H1 (cell line): ENCODE measurements around the gene HOXC5.

Experiments used
- CREB1 ChIP-seq: IDR thresholded peaks from 2 replicates; pipeline ENCODE4 v1.6.1; 2012; ENCODE audit warnings: inconsistent platforms
- CTCF ChIP-seq, 3 experiments: IDR thresholded peaks; 1 replicate in 2 of 3; 2 replicates in 1 of 3; pipeline versions ENCODE4 v1.5.1 to v1.6.1; 2011; ENCODE audit warnings: low read length in 3 of 3, mild to moderate bottlenecking in 3 of 3, inconsistent platforms in 2 of 3, low read depth in 1 of 3, moderate library complexity in 1 of 3; ENCODE audit not compliant: insufficient read depth in 1 of 3; ENCODE audit errors: control extremely low read depth in 1 of 3
- EP300 ChIP-seq, 2 experiments: IDR thresholded peaks; 1 replicate in 1 of 2; 2 replicates in 1 of 2; pipeline ENCODE4 v1.6.1; 2011 to 2012; ENCODE audit warnings: low read depth in 2 of 2, low read length in 2 of 2, mild to moderate bottlenecking in 2 of 2, borderline replicate concordance in 1 of 2, inconsistent platforms in 1 of 2, moderate library complexity in 1 of 2
- EZH2 ChIP-seq: fragments of 200-600 bp; sonication (generic); IDR thresholded peaks from 2 replicates; pipeline ENCODE4 v1.7.1; 2012; ENCODE audit warnings: low read depth, mild to moderate bottlenecking, moderate library complexity, low read length, inconsistent platforms; ENCODE audit not compliant: severe bottlenecking
- JUND ChIP-seq: IDR thresholded peaks from 2 replicates; pipeline ENCODE4 v1.6.1; 2011; ENCODE audit warnings: mild to moderate bottlenecking, improper control_type of control experiment, low read length
- POLR2A ChIP-seq, 2 experiments: IDR thresholded peaks; 1 replicate in 1 of 2; 2 replicates in 1 of 2; pipeline ENCODE4 v1.6.1; 2011; ENCODE audit warnings: low read depth in 2 of 2, low read length in 2 of 2, mild to moderate bottlenecking in 2 of 2; ENCODE audit errors: control extremely low read depth in 1 of 2
- RAD21 ChIP-seq, 2 experiments: IDR thresholded peaks in 1 of 2; conservative IDR thresholded peaks in 1 of 2; 2 replicates each; pipeline ENCODE4 v1.6.1; 2011; ENCODE audit warnings: low read depth in 2 of 2, low read length in 2 of 2, improper control_type of control experiment in 1 of 2, inconsistent platforms in 1 of 2, mild to moderate bottlenecking in 1 of 2, moderate library complexity in 1 of 2
- SP2 ChIP-seq: IDR thresholded peaks from 2 replicates; pipeline ENCODE4 v1.6.1; 2012; ENCODE audit warnings: mild to moderate bottlenecking, low read length, inconsistent platforms
- SUZ12 ChIP-seq: fragments of 200-600 bp; sonication (generic); IDR thresholded peaks from 2 replicates; pipeline ENCODE4 v1.6.1; 2012; ENCODE audit warnings: mild to moderate bottlenecking, inconsistent platforms, low read length, moderate library complexity, mixed read lengths
- TAF7 ChIP-seq: optimal IDR thresholded peaks from 2 replicates; pipeline ENCODE3; 2011; ENCODE audit warnings: low read depth, mild to moderate bottlenecking, inconsistent platforms, low read length, moderate library complexity, borderline replicate concordance
- TBP ChIP-seq: IDR thresholded peaks from 2 replicates; pipeline ENCODE4 v1.6.1; 2011; ENCODE audit warnings: low read depth, low read length, improper control_type of control experiment

- TF ChIP-seq CTCF (IDR thresholded peaks at IDR 0.05; ENCODE audit: control extremely low read depth in 1 of 3, insufficient read depth in 1 of 3, low read depth in 1 of 3, low read length in 3 of 3): no peak
- TF ChIP-seq POLR2A (IDR thresholded peaks at IDR 0.05; ENCODE audit: control extremely low read depth in 1 of 2, low read depth in 2 of 2, low read length in 2 of 2): no peak
- TF ChIP-seq EP300 (IDR thresholded peaks at IDR 0.05; ENCODE audit: borderline replicate concordance in 1 of 2, low read depth in 2 of 2, low read length in 2 of 2): no peak
- TF ChIP-seq SP2: no peak
- no peak for TF ChIP-seq TBP
- TF ChIP-seq RAD21 (IDR thresholded peaks at IDR 0.05 in 1 of 2, conservative IDR thresholded peaks at IDR 0.05 in 1 of 2; ENCODE audit: low read depth in 2 of 2, low read length in 2 of 2): no peak
- no peak for TF ChIP-seq JUND
- no peak for TF ChIP-seq SUZ12
- no peak for TF ChIP-seq EZH2
- TF ChIP-seq TAF7: no peak
- TF ChIP-seq CREB1: no peak
These were observed 27.4 kb upstream of the HOXC5 start for GRCh38 chr12:54005531-54005852.
